MCF 10A (cell line): ENCODE results near the gene CACNA1C. TPM values are rescaled to one million over a fixed set of nuclear protein-coding genes. Genes with fewer than 3 reads are reported as not detected.

Source experiments
- BruUV-seq: library from RNA; stranded (reverse); fragments of 400-500 nt; replicated peaks from 2 replicates; lab custom pipeline; 2021; lab: Mats Ljungman, UMichigan
- CTCF ChIA-PET: fragments of 300-600 bp; sonication (Branson Sonifier 250); formaldehyde crosslinking; extraction: SDS; loops from one replicate; lab custom pipeline; 2021; ENCODE audit warnings: antibody characterized with exemption, inconsistent platforms; lab: Yijun Ruan, JAX
- POLR2A ChIA-PET: fragments of 300-600, 350-650 bp; sonication (Branson Sonifier 250); formaldehyde crosslinking; extraction: SDS; loops from one replicate; lab custom pipeline; 2020; ENCODE audit warnings: antibody characterized with exemption, inconsistent platforms; lab: Yijun Ruan, JAX
- DNase-seq: peaks from one replicate; pipeline ENCODE4 v3.0.0-alpha.2; 2018; ENCODE audit not compliant: unreplicated experiment
- H3K27ac Mint-ChIP-seq: one replicate; pipeline ENCODE4 v1.8.0; 2022; ENCODE audit warnings: mild to moderate bottlenecking, low read depth, mixed read lengths; ENCODE audit not compliant: unreplicated experiment
- H3K27me3 Mint-ChIP-seq: one replicate; pipeline ENCODE4 v1.8.0; 2022; ENCODE audit warnings: mixed read lengths; ENCODE audit not compliant: insufficient read depth, unreplicated experiment
- H3K36me3 Mint-ChIP-seq: one replicate; pipeline ENCODE4 v1.8.0; 2022; ENCODE audit warnings: mild to moderate bottlenecking, moderate library complexity, mixed read lengths; ENCODE audit not compliant: insufficient read depth, unreplicated experiment
- H3K4me1 Mint-ChIP-seq: one replicate; pipeline ENCODE4 v1.8.0; 2022; ENCODE audit warnings: mixed read lengths; ENCODE audit not compliant: insufficient read depth, unreplicated experiment
- H3K4me3 Mint-ChIP-seq: one replicate; pipeline ENCODE4 v1.8.0; 2022; ENCODE audit warnings: mild to moderate bottlenecking, moderate library complexity, mixed read lengths; ENCODE audit not compliant: unreplicated experiment
- H3K9me3 Mint-ChIP-seq: one replicate; pipeline ENCODE4 v1.8.0; 2022; ENCODE audit warnings: mixed read lengths; ENCODE audit not compliant: unreplicated experiment
- CTCF ChIP-seq: fragments of 200-600 bp; IDR thresholded peaks from one replicate; pipeline ENCODE4 v1.8.0; 2022; ENCODE audit warnings: antibody characterized with exemption, mild to moderate bottlenecking; ENCODE audit not compliant: unreplicated experiment
- intact Hi-C: fragments of 100-400 bp; cut with micrococcal nuclease; formaldehyde crosslinking; loops from 2 replicates; pipeline ENCODE4 v1.14.1; 2022
- total RNA-seq: library from RNA; stranded (reverse); gene quantifications from 2 replicates; pipeline ENCODE4 v1.2.3, GENCODE V29; 2022

Gene CACNA1C
- total RNA-seq, 1 experiment from 2014 or later = not detected

- no peak for TF ChIP-seq CTCF
- intact Hi-C loops = no loop called here
- Mint-ChIP-seq H3K27me3 (peaks cover 11% of the 10 kb centered on the region), H3K9me3 (no peaks in the 10 kb centered on the region), H3K27ac (no peak overlapping the region), H3K36me3 (no peaks in the 10 kb centered on the region), H3K4me1 (peaks cover 5% of the 10 kb centered on the region), H3K4me3 (no peak overlapping the region)
- CTCF ChIA-PET = interaction anchor here (0.6 kb wide), 1 partner anchor 16 kb away, joined by 4 read pairs; no protein-coding TSS in a partner anchor
- POLR2A ChIA-PET = interaction anchor here (1.0 kb wide), 1 partner anchor 18 kb away, joined by 4 read pairs; no protein-coding TSS in a partner anchor
- DNase-seq = no peak
- BruUV-seq = no TSS peak
These were observed 326.1 kb downstream of the CACNA1C start for GRCh38 chr12:2378835-2379330.

GRCh38 chr12:2380946-2381345, 328.2 kb downstream of the CACNA1C start:
- intact Hi-C loops = no loop called here
- H3K4me1 Mint-ChIP-seq = no peaks in the 10 kb centered on the region
- DNase-seq = no peak

GRCh38 chr12:2382370-2383155, 329.8 kb downstream of the CACNA1C start:
- Mint-ChIP-seq H3K4me3 (no peak overlapping the region), H3K27me3 (peaks cover 11% of the 10 kb centered on the region), H3K9me3 (no peaks in the 10 kb centered on the region), H3K27ac (no peak overlapping the region), H3K4me1 (no peaks in the 10 kb centered on the region), H3K36me3 (no peaks in the 10 kb centered on the region)
- DNase-seq = peak; percentile 16
- intact Hi-C loops = no loop called here
- no peak for TF ChIP-seq CTCF
- ChIA-PET CTCF (interaction anchor here (0.6 to 1.7 kb wide), 6 partner anchors 10 to 201 kb away, joined by 3 to 7 read pairs (median 4); no protein-coding TSS in a partner anchor), POLR2A (interaction anchor here (0.7 to 0.9 kb wide), 2 partner anchors 10 to 25 kb away, joined by 3 read pairs; no protein-coding TSS in a partner anchor)
- BruUV-seq = no TSS peak

More at GRCh38 chr12:2380946-2381345, 328.2 kb downstream of the CACNA1C start:
- ChIA-PET POLR2A (interaction anchor here (0.6 kb wide), 1 partner anchor 9 kb away, joined by 3 read pairs; no protein-coding TSS in a partner anchor), CTCF (no interaction called here)
- TF ChIP-seq CTCF = no peak
- no peaks in the 10 kb centered on the region for H3K36me3 Mint-ChIP-seq
- no TSS peak for BruUV-seq
- no peak overlapping the region for H3K27ac Mint-ChIP-seq
- no peaks in the 10 kb centered on the region for H3K9me3 Mint-ChIP-seq
- H3K4me3 Mint-ChIP-seq = no peak overlapping the region
- peaks cover 11% of the 10 kb centered on the region for H3K27me3 Mint-ChIP-seq
